ENCODE data around the gene RPS10.

GRCh38 chr6:34473967-34474366 is 48.1 kb upstream of the RPS10 start:
- no peak for TF ChIP-seq POLR2A (IDR thresholded peaks at IDR 0.05)
- TF ChIP-seq, protein P1, sequence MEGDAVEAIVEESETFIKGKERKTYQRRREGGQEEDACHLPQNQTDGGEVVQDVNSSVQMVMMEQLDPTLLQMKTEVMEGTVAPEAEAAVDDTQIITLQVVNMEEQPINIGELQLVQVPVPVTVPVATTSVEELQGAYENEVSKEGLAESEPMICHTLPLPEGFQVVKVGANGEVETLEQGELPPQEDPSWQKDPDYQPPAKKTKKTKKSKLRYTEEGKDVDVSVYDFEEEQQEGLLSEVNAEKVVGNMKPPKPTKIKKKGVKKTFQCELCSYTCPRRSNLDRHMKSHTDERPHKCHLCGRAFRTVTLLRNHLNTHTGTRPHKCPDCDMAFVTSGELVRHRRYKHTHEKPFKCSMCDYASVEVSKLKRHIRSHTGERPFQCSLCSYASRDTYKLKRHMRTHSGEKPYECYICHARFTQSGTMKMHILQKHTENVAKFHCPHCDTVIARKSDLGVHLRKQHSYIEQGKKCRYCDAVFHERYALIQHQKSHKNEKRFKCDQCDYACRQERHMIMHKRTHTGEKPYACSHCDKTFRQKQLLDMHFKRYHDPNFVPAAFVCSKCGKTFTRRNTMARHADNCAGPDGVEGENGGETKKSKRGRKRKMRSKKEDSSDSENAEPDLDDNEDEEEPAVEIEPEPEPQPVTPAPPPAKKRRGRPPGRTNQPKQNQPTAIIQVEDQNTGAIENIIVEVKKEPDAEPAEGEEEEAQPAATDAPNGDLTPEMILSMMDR (IDR thresholded peaks at IDR 0.05) = no peak

Data from body of pancreas (tissue), 4 donors.